ENCODE measurements around the gene SLC2A6. TPM values are rescaled to one million over a fixed set of nuclear protein-coding genes. Genes with fewer than 3 reads are reported as not detected.

SLC2A6 gene
- total RNA-seq, 4 donors from 2014 or later = 0.41 to 2.4 (median 1.4) TPM

DNA sequence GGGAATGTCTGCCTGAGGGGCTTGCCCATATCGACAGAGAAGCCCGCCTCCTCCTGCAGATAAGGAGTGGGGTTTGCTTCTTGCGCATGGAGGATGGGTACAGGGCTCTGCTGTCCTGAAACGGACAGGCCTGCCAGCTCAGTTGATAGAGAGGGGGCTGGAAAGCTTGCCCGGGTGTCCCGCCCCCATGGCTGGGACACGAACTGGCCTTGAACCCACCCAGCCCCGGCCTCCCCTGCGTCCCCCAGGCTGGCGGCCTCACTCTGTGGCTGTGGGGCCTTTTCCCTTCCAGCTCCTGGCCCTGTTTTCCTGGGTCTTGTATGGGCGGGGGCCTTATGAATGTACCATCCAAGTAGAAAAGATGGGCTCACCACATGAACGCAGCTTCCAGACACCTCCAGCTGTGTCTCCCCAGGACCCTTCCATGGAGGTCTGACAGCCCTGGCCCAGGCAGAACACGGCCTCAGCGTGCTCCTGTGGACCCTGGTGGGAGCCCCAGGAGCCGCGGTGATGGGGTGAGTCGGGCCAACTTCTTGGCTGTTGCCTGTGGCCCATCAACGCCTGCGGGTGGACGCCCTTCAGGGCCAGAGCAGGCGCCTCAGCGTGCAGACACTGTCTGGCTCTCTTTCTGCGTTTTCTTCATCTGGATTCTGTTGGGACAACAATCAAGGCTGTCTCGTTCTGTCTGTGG is 15.9 kb upstream of the SLC2A6 start:
- no peak overlapping the region for H3K27ac ChIP-seq
- in situ Hi-C loops (cut with MboI; ENCODE audit: low sequenced_read_pairs in 4 of 4) (loop anchor here in 1 of 4 donors (25.0 kb wide), 1 partner anchor 307 kb away; no protein-coding TSS in a partner anchor), intact Hi-C loops (cut with DNase I; ENCODE audit: low total_unique reads) (no loop called here)
- DNase-seq = no peak
- no peak overlapping the region for H3K4me3 ChIP-seq
- H3K9me3 ChIP-seq = no peaks in the 10 kb centered on the region
- ATAC-seq = no peak
- no peaks in the 10 kb centered on the region for H3K36me3 ChIP-seq
- peaks cover 0 to 7% (median 2%) of the 10 kb centered on the region in 3 donors for H3K27me3 ChIP-seq
- peaks cover 14 to 19% of the 10 kb centered on the region in 2 donors for H3K4me1 ChIP-seq
- TF ChIP-seq POLR2A (IDR thresholded peaks at IDR 0.05) = no peak
- TF ChIP-seq, protein P1, sequence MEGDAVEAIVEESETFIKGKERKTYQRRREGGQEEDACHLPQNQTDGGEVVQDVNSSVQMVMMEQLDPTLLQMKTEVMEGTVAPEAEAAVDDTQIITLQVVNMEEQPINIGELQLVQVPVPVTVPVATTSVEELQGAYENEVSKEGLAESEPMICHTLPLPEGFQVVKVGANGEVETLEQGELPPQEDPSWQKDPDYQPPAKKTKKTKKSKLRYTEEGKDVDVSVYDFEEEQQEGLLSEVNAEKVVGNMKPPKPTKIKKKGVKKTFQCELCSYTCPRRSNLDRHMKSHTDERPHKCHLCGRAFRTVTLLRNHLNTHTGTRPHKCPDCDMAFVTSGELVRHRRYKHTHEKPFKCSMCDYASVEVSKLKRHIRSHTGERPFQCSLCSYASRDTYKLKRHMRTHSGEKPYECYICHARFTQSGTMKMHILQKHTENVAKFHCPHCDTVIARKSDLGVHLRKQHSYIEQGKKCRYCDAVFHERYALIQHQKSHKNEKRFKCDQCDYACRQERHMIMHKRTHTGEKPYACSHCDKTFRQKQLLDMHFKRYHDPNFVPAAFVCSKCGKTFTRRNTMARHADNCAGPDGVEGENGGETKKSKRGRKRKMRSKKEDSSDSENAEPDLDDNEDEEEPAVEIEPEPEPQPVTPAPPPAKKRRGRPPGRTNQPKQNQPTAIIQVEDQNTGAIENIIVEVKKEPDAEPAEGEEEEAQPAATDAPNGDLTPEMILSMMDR (IDR thresholded peaks at IDR 0.05 in 4 of 5, conservative IDR thresholded peaks at IDR 0.05 in 1 of 5) = no peak

DNA sequence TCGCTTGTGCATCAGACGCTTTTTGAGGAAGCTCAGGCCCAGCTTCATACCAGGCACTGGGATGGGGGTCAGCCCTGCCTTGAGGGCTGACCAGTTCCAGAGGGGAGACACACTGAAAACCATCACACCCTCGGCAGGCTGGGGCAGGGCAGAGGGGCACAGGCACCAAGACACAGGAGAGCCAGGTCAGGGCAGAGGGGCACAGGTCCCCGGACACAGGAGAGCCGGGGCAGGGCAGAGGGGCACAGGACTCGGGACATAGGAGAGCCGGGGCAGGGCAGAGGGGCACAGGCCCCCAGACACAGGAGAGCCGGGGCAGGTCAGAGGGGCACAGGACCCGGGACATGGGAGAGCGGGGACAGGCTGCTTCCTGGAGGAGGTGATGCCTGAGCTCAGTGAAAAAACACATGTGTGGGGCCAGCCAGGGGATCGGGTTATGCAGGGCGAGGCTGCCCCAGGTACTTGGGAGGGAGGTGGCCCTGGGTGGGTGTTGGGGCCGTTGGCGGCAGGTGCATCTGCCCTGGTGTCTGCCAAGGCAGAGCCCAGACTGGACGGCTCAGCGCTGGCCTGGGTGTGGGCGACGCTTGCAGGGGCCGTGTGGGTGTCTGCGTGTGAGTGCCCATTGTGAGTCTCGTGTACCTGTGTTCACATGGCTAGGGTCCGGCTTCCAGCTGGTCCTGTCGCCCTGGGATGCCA is 15.1 kb upstream of the SLC2A6 start:
- DNase-seq (no peak), ATAC-seq (no peak)
- TF ChIP-seq, protein P1 (IDR thresholded peaks at IDR 0.05 in 4 of 5, conservative IDR thresholded peaks at IDR 0.05 in 1 of 5) = no peak
- no peak for TF ChIP-seq POLR2A (IDR thresholded peaks at IDR 0.05)
- no peaks in the 10 kb centered on the region for H3K36me3 ChIP-seq
- intact Hi-C loops (cut with DNase I; ENCODE audit: low total_unique reads) (no loop called here), in situ Hi-C loops (cut with MboI; ENCODE audit: low sequenced_read_pairs in 4 of 4) (loop anchor here in 1 of 4 donors (25.0 kb wide), 1 partner anchor 307 kb away; no protein-coding TSS in a partner anchor)
- no peak overlapping the region for H3K4me3 ChIP-seq
- no peak overlapping the region for H3K27ac ChIP-seq
- peaks cover 14 to 19% of the 10 kb centered on the region in 2 donors for H3K4me1 ChIP-seq
- no peaks in the 10 kb centered on the region for H3K9me3 ChIP-seq
- peaks cover 0 to 4% (median 2%) of the 10 kb centered on the region in 3 donors for H3K27me3 ChIP-seq

DNA sequence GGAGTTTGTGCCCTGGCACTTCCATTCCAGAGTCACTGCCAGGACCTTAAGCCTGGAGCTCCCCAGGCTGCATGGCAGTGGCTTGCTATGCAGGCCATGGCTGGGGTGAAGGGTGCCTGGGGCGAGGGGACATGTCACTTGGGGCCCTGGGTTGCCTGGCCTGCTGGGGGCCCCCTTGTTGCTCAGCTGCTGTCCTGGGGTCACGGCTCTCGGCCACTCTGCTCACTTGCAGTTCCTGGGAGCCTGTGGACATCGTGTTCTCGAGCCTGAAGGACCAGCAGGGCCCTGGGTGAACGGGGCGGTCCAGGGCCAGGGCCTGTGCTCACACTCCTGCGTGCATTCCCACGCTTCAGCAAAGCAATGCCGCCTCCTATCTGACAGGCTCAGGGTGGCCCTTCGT is 14.5 kb upstream of the SLC2A6 start:
- H3K27me3 ChIP-seq = peaks cover 0 to 2% (median 0%) of the 10 kb centered on the region in 3 donors

DNA sequence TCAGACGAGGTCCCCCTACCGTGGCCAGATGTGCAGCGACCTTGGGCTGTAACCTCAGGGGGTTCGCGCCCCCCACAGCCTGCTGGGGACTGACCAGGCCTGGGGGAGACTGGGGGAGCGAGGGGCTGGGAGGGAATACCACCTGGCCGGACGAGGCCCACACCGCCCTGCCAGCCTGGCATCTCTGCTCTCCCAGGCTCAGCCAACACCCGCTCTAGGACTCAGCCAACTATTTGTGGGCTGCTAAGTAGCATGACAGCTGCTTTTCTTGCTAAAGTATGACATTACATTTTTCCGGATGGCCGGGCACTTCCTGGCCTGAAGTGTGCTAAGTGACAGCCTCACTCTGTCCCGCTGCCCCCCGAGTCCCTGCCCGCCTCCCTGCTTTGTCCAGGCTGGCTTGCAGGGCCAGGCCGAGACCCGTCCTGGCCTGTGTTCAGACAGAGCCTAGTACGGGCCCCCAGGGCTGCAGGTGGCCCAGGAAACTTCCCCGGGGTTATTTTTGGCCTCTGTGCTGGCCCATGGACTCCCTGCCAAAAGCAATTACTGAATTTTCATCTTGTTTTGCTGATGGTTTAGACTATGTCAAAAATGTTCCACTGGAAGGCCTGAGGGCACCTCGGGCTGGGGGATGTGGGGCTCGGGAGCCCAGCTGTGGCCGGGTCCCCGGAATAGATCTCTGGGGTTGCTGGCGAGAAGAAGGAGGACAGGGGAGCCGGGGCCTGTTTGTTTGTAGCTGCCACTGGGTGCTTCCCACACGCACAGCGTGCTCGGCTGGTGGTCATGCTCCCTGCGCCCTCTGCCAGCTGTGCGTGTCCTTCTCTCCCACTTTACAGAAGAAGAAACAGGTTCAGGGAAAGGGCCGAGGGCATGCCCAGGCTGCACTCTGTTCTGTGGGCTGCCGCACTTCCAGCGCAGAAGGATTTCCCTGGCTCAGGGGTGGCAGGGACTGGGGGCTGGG is 13.4 kb upstream of the SLC2A6 start:
- DNase-seq = peak; percentile 16 to 66
- in situ Hi-C loops (cut with MboI; ENCODE audit: low sequenced_read_pairs in 4 of 4) = loop anchor here in 1 of 4 donors (25.0 kb wide), 1 partner anchor 305 kb away; no protein-coding TSS in a partner anchor

More for the DNA sequence above, 14.5 kb upstream of the SLC2A6 start:
- intact Hi-C loops (cut with DNase I; ENCODE audit: low total_unique reads) (no loop called here), in situ Hi-C loops (cut with MboI; ENCODE audit: low sequenced_read_pairs in 4 of 4) (loop anchor here in 1 of 4 donors (25.0 kb wide), 1 partner anchor 306 kb away; no protein-coding TSS in a partner anchor)
- H3K36me3 ChIP-seq = no peaks in the 10 kb centered on the region
- H3K4me3 ChIP-seq = no peak overlapping the region
- H3K4me1 ChIP-seq = peaks cover 14 to 19% of the 10 kb centered on the region in 2 donors
- no peak for ATAC-seq
- no peak for TF ChIP-seq POLR2A (IDR thresholded peaks at IDR 0.05)
- H3K9me3 ChIP-seq = no peaks in the 10 kb centered on the region
- H3K27ac ChIP-seq = peak overlapping the region in 1 of 4 donors; percentile 76
- DNase-seq = no peak

More for the DNA sequence above, 13.4 kb upstream of the SLC2A6 start:
- H3K9me3 ChIP-seq = no peaks in the 10 kb centered on the region
- H3K27me3 ChIP-seq = peaks cover 0 to 2% (median 0%) of the 10 kb centered on the region in 3 donors
- ATAC-seq = peak; percentile 80 to 96
- H3K4me1 ChIP-seq = peaks cover 14 to 19% of the 10 kb centered on the region in 2 donors
- peak overlapping the region in 3 of 4 donors; percentile 1 to 25 (median 20) for H3K4me3 ChIP-seq
- H3K36me3 ChIP-seq = no peaks in the 10 kb centered on the region
- TF ChIP-seq, protein P1 (IDR thresholded peaks at IDR 0.05 in 4 of 5, conservative IDR thresholded peaks at IDR 0.05 in 1 of 5) = no peak
- no peak for TF ChIP-seq POLR2A (IDR thresholded peaks at IDR 0.05)
- intact Hi-C loops (cut with DNase I; ENCODE audit: low total_unique reads) = no loop called here
- peak overlapping the region; percentile 53 to 78 (median 70) for H3K27ac ChIP-seq
